GM21619 (cell line): ENCODE results near the gene RTL10.
"Not testable (repeated sequence)": the region's sequence is repeated elsewhere in the genome, so short reads cannot be mapped to it uniquely, and the experiment has no call there.

Source experiments
- ATAC-seq: cut with Tn5 transposase; IDR thresholded peaks from one replicate; pipeline ENCODE4 v1.9.1; 2021; ENCODE audit not compliant: unreplicated experiment

Gene RTL10

DNA sequence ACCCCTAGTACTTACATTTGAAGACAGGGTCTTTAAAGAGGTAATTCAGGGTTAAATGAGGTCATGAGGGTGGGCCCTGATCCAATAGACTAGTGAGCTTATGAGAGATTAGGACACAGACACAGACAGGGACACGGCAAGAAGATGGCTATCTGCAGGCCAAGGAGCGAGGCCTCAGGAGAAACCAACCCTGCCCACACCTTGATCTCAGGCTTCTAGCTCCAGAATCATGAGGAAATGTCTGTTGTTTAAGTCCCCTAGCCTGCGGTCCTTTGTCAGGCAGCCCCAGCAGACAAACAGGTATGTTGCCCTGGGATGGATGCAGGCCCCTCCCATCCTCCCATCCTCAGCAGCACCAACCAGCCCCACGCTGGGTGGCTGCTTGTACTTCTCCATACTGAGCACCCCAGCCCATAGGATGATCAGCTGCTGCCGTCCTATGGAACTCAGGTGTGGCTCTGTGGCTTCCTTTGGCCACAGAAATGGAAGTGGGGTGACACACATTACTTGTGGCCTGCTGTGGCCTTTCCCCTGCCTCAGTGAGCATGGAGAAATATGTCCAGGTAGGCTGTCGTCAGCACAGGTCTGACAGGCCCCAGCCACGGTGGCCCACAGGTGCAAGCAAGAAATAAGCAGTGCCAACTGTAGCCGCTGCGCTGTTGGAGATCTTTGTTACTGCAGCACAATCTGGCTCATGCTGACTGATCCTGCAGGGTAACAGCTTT, 7.9 kb downstream of the RTL10 start:
- ATAC-seq = no peak

DNA sequence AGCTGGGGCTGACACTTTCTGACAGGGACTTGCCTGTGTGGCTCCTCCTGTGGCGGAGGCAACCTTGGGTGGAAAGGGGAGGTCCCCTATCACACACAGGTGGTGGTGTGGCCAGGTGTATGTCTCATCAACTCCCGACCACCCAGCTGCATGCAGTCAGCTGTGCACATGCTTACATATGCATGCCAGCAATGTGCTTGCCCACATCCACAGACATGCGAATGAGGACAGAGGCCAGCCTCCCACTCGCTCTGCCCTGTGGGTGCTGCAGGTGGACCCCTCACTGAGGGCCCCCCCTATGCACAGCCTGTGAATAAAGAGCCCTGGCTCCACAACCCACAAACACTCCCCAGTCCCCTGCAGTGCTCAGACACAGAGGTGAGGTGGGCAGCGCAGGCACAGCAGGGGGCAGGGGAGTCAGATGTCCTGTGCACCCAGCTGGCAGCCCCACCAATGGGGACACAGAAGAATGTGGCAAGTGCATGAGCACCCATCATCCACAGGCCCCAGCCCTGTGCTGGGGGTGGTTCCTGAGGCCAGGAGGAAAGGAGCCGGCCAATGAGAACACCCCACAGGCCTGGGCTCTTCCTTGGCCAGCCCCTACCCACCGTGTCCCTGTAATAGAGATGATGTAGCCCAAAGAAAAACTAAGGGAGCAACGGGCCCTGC, 9.5 kb downstream of the RTL10 start:
- no peak for ATAC-seq

DNA sequence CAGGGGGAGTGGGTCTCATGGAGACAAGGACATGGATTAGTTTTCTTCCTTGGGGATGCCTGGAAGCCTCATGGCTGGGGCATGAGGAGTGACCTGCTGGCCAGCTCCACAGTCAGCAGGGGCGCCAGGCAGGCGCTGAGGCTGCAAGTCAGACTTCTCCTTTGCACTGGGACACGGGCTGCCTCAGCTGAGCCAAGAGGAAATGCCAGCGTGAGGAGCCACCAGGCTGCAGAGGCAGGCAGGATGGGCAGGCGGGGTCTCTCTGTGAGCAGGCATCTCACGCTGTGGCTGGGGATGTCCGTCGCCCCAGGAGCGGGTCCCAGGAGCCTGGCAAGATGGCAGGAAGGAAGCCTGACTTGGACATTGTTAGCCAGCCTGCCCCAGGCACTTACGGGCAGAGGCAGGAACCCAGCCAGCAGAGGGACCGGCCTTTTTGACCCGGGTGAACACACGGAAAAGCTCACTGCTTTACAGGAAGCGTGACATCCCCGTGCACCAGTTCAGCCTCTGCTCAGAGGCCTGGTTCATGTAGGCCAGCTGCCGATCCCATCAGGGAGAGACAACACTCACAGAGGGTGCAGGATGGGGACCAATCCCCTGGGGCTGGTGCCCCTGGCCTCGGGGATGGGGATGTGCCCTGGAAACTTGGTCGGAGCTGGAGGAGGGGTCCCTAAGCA, 10.2 kb downstream of the RTL10 start:
- ATAC-seq = no peak

DNA sequence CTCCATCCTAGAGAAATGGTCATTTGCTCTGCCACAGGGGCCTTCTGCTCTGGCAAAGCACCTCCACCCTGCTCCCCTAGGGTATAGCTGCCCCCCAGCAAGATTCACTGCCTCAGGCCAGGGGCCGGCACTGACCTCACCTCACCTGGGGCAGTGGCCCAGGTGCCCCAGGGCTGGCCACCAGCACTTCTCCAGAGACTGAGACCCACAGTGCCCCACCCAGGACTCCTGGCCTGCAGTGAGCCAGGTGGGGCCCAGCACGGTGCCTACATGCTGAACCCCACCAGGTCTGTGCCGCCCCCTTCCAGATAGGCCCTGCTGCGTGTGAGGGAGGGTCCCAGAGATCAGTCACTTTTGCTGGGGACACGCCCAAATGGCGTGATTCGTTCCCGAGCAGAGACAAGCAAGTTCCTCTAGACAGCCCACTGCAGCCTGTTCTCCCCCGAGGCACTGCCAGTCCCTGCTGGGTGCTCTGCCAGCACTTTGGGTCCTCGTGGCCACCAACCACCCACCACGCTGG, 10.8 kb downstream of the RTL10 start:
- ATAC-seq = no peak

DNA sequence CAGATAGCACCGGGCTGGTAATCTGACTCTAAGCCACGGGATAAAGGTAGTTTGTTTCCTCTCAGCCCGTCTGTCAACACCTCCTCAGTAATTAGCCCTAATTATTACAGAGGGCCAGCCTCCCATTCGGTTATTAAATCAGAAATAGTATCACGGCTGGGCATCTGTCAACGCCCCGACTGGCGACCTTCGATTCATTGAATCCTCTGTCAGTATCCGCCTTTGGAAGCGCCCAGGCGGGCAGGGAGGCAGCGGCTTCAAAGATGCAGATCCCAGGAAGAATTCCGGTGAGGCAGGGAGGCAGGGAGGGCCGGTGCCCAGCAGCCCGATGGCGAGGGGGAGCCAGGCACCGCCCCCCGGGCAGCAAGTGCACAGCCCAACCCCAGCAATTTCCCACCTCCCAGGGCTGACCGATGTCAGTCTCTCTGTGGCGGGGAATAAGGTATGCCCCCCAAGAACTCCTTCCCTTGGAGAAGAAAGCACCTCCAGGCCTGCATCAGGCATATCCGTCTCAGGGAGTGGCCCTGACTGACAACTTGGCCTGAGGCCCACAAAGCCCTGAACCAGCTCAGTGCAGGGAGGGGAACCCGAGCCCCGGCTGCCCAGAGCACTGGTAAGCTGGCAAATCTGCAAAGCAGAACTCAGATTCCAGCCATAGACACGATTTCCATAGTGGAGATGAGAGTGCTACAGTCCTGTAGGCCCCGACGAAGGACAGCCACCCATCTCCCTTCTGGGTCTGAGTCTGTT, 11.4 kb downstream of the RTL10 start:
- no peak for ATAC-seq

DNA sequence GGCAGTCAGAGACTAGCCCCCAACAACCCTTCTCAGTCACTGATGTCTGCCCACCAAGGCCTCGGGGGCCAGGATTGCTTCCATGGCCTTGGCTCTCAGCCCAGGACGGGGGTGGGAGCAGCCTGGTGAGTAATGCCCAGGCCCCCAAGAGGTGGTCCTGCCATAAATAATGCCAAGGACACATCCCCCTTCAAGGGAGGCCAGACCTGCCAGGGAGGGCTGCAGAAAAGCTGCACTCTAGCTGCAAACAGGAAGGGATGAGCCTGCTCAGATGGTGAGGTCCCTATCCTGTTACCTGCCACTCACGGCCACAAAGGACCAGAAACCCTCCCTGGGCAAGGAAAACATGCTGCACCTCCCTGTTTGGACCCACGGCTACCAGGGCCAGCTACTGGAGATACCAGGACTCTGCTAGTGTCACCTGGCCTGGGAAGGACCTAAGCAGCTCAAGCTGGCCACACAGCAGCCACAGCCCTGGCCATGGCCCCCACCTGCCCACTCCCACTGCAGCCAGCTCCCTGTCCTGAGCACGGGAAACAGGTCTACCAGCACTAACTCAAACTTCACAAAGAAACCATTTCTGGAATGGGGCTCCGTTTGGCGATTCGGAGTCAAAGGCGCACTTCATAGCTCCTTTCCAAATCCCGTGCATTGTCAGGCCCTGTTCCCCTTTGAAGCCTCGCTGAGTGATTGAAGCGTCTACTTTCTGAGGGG, 12.1 kb downstream of the RTL10 start:
- ATAC-seq = no peak

DNA sequence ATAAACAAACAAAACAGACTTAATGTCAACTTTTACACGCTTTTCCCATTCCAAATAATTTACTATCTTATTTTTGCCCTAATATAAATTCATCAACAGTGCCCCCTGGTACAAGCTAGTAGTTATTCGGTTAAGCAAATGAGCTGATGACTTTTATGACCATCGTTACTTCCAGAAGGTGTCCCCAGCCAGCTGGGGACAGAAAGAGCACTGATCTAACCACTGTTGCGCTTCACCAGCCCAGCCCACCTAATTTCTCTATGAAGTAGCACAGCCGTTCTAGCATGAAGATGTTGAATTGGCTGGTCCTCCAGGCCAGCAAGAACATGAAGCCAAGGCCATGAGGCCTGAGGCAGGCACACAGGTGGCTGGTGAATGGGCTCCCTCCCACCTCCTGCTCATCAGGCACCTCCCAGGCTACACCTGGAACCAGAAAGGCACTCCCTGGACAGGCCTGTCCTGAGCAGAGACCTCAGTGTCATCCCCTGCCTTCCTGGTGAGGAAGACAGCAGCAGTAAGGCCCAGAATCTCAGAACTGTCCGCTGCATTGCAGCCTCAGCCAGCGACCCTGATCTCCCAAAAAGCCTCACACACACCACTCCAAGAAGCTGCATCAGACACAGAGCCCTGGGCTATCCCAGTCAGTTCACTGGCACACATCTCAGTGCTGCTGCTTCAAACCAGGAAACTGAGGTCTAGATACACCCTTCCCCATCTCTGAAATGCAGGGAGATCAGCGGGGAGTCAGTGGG, 12.9 kb downstream of the RTL10 start:
- ATAC-seq = no peak

DNA sequence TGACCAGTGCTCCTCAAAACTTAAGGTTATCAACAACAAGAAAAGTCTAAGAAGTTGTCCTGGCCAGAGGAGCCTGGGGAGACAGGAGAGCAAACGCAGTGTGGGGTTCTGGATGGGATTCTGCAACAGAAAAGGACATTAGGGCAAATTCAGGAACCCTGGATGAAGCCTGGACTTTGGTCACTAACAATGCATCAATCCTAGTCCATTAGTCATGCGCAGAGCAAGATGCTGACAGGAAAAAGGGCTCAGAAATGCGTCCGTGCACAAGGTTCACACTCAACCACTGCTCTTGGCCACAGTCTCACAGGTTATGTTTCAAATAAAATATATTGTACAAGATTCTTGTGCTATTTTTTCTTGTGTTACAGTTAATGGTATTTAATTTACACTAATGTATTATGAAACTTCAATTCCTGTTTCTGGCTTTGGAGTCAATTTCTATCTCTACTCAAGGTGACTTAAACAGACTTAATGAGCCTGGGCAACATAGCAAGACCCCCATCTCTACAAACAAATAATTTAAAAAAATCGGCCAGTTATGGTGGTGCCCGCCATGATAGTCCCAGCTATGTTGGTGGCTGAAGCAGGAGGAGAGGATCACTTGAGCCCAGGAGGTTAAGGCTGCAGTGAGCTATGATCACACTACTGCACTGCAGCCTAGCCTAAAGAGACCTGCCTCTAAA, 13.6 kb downstream of the RTL10 start:
- ATAC-seq = no peak

DNA sequence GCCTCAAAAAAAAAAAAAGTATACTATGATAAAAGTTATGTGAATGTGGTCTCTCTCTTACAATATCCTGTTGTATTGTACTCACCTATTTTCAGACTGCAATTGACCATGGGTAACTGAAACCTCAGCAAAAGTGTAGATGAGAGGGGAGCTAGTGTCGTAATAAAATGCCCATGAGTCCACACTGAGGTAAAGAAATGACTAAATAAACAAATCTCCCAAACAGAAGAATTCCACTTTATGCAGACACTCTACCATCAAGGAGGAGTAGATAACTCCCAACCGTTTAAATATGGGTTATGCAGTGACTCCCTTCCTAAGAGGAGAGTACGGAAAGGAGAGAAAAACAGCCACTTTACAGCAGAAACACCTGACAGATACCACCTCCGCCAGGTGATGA, 14.6 kb downstream of the RTL10 start:
- ATAC-seq = no peak

DNA sequence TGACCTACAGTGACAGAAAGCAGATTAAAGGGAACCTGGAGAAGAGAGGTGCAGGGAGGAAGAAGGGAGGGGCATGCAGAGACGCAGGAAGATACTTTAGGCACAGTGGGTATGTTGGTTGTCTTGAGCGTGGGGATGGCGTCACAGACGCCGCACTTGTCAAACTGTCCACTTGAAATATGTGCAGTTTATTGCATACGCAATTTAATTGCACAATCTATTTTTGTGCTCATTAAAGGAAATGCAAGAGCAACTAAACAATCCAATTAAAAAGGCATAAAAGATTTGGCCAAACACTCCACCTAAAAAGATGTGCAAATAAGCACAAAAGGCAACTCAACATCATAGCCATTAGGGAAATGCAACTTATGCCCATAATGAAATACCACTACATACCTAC, 16.8 kb downstream of the RTL10 start:
- no peak for ATAC-seq

DNA sequence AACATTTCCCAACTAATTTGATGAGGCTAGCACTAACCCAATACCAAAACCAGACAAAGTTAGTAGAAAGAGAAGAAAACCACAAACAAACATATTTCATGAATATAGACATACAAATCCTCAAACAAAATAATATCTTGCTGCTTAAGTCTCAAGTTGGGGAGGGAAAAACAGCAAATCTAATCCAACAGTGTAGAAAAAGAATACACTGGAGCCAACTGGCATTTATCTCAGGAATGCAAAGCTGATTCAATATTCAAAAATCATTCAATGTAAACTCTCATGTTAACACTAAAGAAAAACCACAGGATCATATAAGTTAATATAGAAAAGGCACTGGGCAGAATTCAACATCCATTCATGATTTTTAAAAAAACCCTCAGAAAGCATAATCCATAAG, 18.2 kb downstream of the RTL10 start:
- ATAC-seq = no peak

DNA sequence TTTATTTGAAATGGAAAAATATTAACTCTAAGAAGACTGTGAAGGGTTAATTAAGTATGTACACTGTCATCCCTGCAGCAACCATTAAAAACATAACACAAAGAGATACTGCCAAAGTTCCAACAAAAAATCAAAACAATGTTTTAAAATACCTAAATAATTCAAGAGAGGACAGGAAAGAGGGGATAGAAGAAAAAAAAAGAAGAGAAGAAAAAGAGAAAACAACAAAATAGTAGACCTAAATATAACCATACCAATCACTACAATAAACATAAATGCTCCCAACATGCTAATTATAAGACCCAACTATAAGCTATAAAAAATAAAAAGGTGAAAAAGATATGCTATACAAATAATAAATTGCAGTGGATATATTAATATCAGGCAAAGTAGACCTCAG, 20.1 kb downstream of the RTL10 start:
- ATAC-seq = no peak

DNA sequence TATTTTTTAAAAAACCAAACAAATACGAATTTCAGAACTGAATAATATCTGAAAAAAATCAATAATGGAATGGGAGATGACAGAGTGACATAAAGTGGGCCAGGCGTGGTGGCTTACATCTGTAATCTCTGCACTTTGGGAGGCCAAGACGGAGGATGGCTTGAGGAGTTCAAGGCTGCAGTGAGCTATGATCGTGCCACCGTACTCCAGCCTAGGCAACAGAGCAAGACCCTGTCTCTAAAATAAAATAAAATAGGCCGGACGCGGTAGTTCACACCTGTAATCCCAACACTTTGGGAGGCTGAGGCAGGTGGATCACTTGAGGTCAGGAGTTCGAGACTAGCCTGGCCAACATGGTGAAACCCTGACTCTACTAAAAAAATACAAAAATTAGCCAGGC, 21.3 kb downstream of the RTL10 start:
- ATAC-seq = not testable (repeated sequence)

DNA sequence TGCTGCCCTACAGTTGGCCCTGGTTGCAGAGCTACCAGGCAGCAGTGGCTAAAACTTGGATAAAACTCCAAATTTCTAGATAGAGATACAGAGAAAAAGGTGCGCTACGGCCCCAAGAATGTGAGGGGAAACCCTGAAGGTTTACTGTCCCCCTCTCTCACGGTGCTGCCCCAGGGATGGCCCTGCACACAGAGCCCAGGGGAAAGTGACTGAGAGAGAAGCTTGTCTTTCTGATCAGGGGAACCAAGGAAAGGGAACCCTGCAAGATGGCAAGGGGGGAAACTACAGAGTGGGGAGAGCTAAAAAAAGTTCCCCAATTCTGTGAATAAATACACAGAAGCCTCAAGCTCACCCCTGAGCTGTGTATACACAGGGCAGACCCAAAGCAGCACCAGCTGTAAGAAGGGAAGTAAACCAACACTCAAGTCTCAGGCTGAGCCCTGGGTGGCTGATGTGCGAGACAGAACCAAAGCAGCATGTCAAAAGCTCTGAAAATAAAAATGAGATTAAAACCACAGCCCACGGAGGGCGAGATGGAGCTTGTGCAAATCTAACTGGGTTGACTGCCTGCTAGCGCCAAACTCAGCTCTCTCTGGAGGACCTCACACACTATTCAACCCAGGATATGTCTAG, 22.1 kb downstream of the RTL10 start:
- ATAC-seq = no peak

DNA sequence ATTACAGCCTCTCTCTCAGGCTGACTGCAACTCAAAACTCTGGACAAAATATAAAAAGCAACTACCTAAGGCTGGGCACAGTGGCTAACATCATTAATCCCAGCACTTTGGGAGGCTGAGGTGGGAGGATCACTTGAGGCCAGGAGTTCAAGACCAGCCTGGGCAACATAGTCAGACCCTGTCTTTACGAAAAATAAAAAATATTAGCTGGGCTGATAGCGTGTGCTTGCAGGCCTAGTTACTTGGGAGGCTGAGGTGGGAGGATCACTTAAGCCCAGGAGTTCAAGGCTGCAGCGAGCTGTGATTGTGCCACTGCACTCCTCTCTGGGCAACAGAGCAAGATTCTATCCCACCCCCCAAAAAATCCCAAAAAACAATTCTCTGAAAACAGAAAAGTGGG, 22.7 kb downstream of the RTL10 start:
- ATAC-seq = not testable (repeated sequence)

DNA sequence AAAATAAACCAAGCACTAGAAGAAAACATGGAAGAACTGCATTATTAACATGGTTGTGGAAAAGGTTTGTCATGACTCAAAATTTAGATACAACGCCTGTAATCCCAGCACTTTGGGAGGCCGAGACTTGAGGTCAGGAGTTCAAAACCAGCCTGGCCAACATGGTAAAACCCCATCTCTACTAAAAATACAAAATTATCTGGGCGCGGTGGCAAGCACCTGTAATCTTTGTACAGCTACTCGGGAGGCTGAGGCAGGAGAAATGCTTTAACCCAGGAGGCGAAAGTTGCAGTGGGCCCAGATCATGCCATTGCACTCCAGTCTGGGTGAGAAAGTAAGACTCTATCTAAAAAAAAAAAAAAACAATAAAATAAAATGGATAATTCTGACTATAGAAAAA, 23.7 kb downstream of the RTL10 start:
- no peak for ATAC-seq

DNA sequence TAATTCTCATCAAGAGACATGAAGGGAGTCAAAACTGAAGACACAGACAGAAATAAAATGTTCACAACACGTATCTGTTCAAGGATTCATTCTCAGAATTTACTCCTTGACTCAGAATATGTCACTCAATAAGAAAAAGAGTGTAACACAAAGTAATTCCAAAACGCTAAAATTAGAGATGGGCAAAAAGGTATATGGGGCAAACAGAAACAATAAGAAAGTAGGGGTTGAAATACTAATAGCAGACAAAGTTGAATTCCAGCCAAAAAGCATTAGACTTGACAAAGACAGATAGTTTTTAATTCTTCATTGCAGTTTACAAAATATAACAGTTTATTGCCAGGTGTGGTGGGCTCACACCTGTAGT, 26.7 kb downstream of the RTL10 start:
- no peak for ATAC-seq

DNA sequence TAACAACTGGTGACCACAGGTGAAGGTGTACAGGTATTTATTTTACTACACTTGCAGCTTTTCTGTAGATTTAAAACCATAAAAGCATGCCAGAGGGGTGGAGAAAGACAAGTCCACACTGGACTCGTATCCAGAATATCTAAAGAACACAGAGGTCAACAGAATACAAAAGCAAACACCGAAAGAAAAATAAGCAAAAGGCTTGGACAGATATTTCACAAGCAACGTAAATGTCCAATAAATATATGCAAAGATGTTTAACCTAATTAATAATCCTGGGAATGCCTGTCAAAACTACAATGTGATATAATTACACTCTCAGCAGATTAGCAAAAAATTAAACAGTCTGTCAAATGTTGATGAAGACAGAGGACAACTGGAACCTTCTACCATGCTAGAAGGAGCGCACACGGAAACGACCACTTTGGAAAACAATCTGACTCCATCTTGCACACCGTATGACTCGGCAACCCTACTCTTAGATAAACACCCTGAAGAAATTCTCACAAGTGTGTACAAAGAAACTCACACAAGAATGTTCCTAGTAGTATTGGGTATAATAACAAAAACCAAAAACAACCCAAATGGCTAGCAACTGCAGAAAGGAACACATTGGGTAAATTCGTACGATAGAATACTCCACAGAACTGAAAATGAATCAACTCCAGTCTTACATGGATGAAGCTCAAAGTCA, 27.2 kb downstream of the RTL10 start:
- ATAC-seq = no peak

DNA sequence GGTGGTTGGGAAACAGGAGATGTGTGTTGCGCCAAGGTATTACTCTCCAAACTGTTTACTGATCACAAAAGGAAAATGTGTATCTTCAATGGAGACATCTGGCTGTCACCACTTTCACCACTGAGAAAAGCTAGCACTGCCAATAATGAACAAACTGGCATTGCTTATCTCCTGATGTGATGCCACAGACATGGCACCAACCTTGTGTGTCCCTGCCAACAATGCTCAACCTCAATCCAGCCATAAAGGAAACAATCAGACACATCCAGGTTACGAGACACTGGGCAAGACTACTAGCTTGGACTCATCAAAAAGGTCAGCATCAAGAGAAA, 28.1 kb downstream of the RTL10 start:
- no peak for ATAC-seq
